Mucosa of gallbladder (tissue), 1 donor: ENCODE data around the gene SMAP2. TPM values are rescaled to one million over a fixed set of nuclear protein-coding genes. Genes with fewer than 3 reads are reported as not detected.

Experiments
- DNase-seq: peaks from one replicate; pipeline ENCODE4 v3.0.0-alpha.2; 2020; ENCODE audit warnings: low spot score
- total RNA-seq: library from RNA; stranded (reverse); gene quantifications from one replicate; pipeline ENCODE4 v1.2.1, GENCODE V29; 2021
- donor health status: DM: no; HTN: no; CAD: no.

The SMAP2 gene
- total RNA-seq, 1 donor from 2014 or later = 47.6 TPM

DNA sequence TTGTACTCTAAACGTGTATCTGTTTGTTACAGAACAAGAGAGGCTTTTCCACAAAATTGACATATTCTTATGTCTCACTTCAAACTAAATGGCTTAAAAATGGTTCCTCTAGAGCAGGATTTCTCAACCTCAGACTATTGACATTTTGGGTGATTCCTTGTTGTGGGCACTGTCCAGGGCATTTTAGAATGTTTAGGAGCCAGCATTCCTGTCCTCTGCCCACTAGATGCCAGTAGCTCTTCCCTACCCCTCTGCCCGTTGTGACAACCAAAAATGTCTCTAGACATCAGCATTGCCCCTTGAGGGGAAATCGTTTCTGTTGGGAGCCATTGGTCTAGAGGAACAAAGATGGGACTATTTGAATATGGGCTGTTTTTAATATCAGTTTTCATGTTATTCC lies 17.3 kb downstream of the SMAP2 start:
- no peak for DNase-seq

DNA sequence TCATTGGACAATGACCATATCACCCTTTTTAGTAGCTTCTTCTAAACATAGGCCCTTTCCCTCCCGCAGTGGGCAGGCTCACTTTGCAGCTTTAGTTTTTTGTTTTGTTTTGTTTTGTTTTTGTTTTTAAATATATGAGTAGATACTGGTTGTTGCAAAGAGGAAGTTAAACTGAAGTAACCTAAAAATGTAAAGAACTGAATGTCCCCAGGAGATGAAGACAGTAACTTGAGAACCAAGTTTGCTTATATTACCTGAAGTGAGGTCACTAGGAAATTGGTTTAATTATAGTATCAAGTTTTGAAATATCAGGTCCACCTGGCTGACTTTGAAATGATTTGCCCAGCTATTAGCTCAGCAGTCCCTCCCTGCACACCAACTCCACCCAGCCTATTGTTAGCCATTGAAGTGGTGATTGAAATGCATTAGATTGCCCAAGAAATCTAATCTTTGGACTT lies 18.2 kb downstream of the SMAP2 start:
- no peak for DNase-seq

DNA sequence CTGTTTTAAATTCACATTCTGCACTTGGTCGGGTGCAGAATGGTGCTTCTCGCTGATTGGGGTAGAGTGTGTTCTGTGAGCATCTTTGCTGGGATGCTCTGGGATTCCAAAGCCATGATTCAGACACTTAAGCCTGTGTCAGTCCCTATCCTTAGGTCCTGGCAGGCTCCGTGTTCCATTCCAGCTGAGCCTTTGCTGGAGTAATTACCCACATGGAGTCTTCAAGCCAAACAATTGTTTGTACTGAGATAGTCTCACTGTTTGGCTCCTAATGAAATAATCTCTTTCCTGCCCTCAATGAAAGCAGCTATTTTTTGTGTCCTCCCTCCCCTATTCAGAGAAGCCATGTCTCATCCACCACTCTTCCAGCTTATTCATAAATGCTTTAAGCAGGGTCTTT lies 18.7 kb downstream of the SMAP2 start:
- DNase-seq = no peak

DNA sequence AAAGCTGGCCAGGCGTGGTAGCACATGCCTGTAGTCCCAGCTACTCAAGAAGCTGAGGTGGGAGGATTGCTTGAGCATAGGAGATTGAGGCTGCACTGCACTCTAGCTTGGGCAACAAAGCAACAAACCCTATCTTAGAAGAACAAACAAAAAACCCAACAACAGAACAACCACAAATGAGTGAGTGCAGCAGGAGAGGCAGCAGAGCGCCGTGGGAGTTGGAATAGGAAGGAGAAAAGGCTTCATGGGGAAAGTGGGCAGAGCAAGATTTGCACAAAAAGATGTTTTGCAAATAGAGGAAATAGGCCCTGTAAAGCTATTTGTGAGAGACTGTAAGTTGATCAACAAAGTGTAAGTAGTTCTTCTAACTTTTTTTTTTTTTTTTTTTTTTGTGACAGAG lies 19.6 kb downstream of the SMAP2 start:
- DNase-seq = no peak

DNA sequence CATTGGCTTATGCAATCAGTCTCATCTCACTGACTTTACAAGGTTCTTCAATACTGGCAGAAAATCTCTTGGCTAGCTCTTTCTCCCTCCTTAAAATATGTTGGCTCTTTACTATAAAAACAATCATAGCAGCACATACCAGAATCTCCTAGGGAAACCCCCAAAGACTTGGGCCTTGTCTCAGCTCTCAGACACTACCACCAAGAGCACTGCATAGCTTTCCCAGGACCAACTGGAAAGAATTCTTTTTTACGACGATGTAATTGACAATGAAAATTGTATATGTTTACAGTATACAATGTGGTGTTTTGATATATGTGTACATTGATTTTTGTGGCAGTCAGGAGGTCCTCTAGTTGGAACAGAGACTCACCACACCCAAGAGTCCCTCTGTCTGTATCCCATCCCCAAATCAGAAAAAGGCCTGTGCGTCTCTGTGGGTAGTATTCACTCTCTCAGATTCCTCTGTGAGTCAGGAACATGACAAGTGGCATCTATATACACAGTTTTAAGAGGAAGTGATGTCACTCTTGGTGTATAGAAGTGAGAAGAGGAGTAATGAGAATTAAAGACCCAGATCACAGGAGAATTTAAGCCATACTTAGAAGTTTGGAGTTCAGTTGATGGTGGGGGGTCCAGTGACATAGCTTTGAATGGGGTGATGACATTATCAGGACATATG lies 21.1 kb downstream of the SMAP2 start:
- no peak for DNase-seq

DNA sequence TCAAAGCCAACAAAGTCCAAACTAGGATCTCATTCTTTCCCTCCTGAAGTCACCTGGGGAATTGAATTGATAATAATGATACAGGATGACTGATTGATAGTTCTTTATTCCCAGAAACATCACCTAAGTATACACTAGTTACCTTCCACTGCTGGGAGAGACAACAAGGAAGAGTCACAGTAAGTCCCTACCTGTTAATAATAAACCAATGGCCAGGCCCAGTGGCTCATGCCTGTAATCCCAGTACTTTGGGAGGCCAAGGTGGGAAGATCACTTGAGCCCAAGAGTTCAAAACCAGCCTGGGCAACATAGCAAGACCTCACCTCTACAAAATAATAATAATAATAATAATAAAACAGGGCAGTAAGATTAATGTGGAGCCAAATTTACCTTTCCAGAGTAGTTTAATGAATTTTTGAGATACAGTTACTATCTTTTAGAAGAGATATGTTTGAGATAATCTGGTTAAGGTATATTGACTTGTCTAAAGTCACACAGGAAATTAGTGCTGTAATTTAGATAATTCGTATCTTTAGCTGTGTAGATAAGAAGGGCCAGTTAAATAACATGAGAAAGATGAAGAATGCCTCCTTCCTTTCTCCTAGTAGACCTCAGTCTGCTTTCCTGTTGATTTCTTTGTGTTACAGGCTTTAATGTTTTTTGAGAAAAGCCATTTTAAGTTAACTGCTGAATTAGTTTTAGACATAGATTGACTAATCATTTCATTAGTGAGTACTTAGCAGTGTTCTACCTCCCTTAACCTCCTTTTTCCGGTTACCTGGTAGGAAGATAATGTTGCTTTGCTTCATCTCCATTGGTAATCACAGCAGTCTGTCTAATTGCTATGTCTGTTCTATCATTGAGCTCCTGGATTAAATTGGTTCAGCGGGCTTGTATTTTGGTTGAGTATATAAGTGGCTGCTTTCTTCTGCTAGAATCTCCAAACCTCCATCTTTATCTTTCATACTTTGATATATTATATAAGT lies 22.0 kb downstream of the SMAP2 start:
- DNase-seq = no peak

DNA sequence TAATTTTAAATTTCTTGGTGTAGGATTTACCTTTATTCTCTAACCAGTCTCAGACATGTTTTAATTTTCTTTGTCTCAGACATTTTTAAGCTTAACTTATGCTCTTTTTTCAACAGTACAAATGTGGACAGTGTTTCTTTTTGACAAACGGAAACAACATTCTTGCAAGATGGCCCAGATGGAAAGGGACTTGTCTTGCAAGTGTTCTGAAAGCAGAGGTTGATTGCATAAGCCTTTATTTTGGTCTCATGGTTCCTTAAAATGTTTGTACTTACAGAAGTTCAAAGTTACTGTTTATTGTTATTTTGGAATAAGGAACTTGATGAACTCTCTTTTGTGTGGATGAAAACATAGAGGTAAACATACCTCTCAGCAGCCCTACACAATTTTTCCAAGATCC lies 22.9 kb downstream of the SMAP2 start:
- no peak for DNase-seq

DNA sequence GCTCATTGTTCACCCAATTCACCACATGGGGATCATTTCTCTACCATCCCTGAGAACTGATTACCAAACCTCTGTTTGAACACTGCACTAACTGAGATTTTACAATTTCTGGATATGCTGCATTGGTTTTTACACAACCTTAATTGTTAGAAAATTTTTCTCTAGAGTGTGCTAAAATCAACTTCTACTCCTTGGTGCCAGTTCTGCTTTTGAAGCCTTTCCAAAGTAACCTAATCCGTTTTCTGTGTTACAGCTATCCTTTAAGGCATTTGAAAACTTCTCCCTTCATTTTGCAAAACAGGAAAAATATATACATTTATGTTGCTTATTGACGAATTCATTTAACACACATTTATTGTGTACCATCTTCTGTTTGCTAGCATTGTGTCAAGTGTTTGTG lies 23.7 kb downstream of the SMAP2 start:
- no peak for DNase-seq

DNA sequence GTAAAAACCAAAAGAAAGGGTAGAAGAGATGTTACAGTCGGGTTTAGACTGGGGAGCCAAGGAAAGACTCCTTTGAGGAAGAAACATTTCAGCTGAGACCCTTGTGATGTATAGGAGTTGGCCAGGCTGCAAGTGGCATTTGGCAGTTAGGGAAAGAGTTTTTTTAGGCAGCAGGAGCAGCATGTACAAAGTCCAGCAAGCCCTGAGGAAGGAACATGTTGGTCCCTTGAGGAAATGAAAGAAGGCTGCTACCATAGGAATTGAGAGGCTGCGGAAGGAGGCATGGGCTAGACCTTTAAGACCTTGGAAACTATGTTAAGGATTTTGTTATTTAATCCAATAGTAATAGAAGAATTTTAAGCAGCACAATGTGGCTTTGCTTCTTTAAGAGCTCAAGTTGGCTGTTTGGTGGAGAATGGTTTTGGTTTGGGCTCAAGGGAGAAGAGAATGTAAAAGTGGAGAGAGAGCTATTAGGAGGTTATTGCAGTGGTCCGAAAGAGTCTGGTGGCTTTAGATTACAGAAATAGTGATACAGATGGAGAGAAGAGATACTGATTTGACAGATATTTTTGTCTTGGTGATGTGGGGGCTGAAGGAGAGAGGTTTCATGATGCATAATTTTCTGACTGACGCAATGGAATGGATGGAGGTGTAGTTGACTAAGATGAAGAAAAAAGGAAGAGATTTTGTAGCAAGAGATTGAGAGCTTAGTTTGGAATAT lies 26.6 kb downstream of the SMAP2 start:
- DNase-seq = no peak

DNA sequence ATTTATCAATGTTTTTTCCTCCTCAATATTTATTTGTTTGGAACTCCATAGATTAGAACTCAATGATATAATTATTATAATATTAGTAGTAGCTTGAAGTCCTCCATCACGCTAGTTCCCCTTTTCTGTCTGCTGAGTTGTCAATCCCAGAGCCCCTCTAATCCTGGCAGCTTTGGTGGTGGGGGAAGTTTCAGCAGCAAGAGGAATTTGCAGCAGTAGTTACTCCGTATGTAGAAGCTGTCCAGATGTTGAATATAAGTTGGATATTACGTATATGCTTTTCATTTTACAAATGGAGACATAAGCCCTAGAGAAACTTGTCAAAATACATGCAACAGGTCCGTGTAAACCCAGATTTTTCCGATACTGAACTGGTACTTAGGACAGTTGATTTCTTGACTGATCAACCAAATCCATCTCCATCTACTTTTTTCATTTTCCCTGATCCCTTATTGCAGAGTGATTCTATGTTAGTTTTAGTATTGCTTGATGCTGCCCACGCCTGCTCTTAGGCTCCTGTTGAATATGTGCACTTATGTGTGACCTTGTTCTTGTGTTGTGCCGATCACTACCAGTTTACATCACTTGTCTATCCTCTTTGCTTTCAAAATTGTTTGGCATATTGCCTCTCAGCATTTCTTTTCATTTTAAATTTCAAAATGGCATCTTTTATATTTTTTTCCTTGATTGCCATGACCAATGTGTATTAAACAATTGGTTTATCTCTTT lies 28.1 kb downstream of the SMAP2 start:
- DNase-seq = no peak

DNA sequence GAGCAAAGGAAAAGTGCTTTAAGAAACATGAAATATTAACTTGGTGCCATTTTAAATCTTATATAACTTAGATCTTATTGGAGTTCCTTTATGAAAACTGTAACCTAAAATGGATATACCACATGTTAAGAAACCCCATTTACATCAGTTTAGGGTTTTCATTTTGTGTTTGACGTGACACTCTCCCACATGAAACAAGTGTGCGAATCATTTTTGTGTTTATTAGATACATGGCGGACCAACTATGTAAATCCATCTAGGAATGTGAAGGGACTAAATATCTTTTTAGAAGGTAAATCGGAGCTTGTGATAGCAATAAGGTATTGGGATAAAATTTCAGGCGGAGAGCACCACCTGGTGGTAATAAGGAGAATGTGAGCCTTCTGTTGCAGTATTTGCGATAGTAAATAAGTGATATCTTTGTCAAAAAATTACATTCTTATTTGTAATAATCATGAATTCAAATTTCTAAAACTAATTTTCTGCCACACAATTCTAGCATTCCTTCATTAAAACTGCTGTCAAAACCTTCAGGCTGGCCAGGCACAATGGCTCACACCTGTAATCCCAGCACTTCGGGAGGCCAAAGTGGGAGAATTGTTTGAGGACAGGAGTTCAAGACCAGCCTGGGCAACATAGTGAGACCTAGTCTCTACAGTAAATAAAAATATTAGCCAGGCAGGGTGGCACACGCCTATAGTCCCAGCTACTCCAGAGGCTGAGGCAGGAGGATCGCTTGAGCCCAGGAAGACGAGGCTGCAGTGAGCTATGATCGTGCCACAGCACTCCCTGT lies 31.3 kb downstream of the SMAP2 start:
- no peak for DNase-seq

DNA sequence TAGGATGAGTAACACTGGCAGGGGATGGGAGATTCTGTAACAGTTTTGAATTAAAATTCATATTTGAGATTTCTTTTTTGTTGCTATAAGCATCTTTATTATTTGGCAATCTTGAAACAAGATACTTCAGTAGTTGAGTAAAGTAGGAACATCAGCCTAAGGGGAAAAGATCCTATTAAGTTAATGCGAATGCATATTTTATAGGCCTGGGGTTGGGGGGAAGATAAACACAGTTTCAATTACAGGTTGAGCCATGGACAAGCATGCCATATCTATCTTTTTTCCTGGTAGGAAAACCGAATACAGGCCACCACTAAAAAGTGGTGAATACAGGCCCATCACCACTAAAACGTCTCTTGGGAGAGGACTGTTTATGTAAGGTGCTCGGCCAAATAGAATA lies 32.3 kb downstream of the SMAP2 start:
- DNase-seq = no peak

DNA sequence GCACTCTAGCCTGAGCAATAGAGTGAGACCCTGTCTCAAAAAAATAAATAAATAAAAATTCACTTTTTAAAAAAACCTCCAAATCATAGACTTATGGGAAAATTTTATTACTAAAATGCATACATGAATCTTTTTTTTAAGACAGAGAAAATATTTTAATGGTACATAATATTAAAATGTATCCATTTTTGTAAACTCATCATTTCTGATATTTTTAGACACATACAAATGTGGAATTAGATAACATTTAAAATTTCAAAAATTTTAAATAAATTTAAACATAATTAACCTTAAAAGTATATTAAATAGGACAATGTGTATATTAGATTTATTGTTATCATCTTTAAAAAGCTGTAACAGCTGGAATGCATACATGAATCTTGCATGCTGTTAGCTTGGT lies 33.9 kb downstream of the SMAP2 start:
- no peak for DNase-seq

DNA sequence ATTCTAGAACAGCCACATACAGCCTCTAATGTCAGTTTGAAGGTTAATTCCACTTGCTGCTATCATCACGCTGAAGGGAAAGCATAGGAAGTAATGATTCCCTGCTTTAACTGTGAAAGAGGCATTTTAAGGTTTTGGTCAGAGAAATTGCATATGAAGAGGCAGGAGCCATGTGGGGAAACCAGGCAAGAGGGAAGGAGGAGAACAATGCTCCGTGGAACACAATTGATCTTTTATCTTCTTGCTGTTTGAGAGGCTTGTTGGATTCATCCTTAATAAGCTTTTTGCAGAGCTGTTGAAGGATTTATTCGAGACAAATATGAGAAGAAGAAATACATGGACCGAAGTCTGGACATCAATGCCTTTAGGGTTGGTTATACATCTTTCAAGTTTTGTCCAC lies 35.9 kb downstream of the SMAP2 start:
- DNase-seq = no peak

DNA sequence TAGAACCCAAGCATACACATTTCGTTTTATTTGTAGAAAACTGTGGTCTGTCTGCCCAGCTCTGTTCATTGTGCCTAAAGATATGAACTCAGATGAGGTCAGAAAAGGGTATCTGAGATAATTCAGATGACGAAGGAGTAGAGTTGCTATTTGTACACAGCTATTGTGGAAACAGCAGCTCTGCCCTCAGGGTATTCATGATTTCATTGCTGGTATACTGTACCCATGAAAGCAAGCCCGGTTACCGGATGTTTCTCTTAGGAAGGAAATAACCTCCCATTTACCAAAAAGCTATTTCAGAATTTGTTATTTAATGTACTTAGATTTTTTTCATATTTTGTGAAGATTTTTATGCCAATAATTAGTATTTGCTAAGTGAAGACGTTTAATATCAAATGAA lies 37.8 kb downstream of the SMAP2 start:
- DNase-seq = no peak

DNA sequence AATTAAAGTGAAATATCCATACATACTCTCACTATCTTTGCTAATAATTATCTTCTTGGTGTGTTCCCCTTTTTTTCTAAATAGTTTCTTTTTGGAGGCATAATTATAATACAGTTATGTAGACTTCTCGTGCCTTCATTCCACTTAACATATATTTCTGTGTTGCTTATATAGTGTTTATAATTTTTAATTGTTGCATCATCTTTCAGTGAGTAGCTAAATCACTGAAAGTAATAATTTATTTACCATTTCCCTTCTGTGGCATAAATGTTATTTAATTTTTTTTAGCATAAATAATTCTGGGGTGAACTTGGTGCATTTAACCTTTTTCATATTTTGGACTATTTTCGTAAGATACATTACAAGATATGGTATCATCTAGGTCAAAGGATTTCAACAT lies 38.3 kb downstream of the SMAP2 start:
- DNase-seq = no peak

DNA sequence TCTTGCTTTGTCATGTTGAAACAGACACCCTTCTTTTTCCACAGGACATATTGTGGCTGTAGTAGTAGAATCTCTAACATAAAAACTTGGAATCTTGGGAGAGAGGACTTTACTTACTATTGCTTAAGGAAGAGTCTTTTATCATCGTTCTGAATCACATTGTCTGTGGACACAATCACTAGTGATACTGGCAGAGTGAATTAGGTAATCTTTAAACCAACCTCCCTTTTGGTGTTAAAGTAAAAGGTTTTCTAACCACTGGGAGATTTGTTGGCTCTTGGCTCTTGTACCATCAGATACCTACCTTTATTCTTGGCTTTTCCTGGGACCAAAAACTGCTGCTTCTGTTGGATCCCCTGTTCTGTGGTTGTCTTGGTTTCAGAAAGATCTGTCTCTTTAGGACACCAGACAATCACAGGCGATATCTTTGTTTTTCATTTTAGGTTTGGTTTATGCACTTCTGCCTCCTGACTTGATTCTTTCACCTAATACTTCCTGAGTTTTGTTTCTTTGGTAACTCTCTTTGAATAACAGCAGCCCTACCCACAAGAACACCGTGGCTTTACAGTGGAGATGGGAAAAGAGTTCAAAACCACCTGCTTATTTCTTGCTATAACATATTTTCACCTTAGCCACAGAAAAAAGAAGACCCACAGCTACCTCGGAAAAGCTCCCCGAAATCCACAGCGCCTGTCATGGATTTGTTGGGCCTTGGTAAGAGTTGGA lies 40.2 kb downstream of the SMAP2 start:
- no peak for DNase-seq

DNA sequence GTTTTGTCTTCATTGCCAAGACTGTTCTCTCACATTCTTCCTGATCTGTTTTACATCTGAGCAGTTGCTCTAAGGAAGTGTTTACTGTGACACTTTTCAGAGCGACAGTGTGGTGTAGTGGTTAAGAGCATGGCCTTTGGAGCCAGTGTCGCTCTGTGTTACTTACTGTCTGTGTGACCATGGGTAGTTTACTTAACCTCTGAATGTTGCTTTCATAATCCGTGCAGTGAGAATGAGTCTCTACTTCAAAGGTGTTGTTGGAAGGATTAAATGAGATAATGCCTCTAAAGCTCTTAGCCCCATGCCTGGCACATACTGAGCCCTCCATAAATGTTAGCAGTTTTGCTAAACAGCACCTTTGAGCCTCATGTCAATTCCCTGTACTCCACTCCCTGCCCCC lies 40.8 kb downstream of the SMAP2 start:
- DNase-seq = no peak

DNA sequence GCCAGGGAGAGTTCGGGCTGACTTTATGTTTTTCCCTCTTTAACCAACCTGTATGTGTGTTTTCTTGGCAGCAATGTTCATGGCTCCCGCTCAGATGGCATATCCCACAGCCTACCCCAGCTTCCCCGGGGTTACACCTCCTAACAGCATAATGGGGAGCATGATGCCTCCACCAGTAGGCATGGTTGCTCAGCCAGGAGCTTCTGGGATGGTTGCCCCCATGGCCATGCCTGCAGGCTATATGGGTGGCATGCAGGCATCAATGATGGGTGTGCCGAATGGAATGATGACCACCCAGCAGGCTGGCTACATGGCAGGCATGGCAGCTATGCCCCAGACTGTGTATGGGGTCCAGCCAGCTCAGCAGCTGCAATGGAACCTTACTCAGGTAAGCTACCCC lies 43.2 kb downstream of the SMAP2 start:
- DNase-seq = no peak
